OCI-LY1 (cell line): ENCODE data around the gene ZNF281.

Experiments used
- H2AFZ ChIP-seq: fragments of 200-600 bp; sonication (generic), shearing (Covaris generic); 2 replicates; pipeline ENCODE4 v1.6.0; 2014; ENCODE audit warnings: antibody characterized with exemption, mild to moderate bottlenecking, low read length
- H3F3A ChIP-seq: fragments of 200-600 bp; sonication (generic), shearing (Covaris generic); 2 replicates; pipeline ENCODE4 v1.6.0; 2014; ENCODE audit warnings: mild to moderate bottlenecking, antibody characterized with exemption, low read length, moderate library complexity; ENCODE audit not compliant: insufficient read depth
- H3K27ac ChIP-seq: fragments of 200-600 bp; sonication (generic); 2 replicates; pipeline ENCODE4 v1.5.1; 2014; ENCODE audit warnings: low read length, mixed run types, mild to moderate bottlenecking, low read depth; ENCODE audit not compliant: poor library complexity, severe bottlenecking
- H3K27me3 ChIP-seq: fragments of 200-600 bp; sonication (generic); 2 replicates; pipeline ENCODE4 v1.6.0; 2014; ENCODE audit warnings: antibody characterized with exemption, mild to moderate bottlenecking, low read length, moderate library complexity; ENCODE audit not compliant: insufficient read depth
- H3K36me3 ChIP-seq: fragments of 200-600 bp; sonication (generic); 2 replicates; pipeline ENCODE4 v1.6.1; 2014; ENCODE audit warnings: mild to moderate bottlenecking, antibody characterized with exemption, low read length, moderate library complexity, mixed read lengths; ENCODE audit not compliant: insufficient read depth
- H3K4me1 ChIP-seq: fragments of 200-600 bp; sonication (generic); 2 replicates; pipeline ENCODE4 v1.5.1; 2014; ENCODE audit warnings: mild to moderate bottlenecking, low read length, moderate library complexity; ENCODE audit not compliant: insufficient read depth, severe bottlenecking
- H3K4me2 ChIP-seq: fragments of 200-600 bp; sonication (generic), shearing (Covaris generic); 2 replicates; pipeline ENCODE4 v1.6.1; 2014; ENCODE audit warnings: low read length
- H3K4me3 ChIP-seq: fragments of 200-600 bp; sonication (generic); 2 replicates; pipeline ENCODE4 v1.5.1; 2014; ENCODE audit warnings: low read length, low read depth, mild to moderate bottlenecking, mixed read lengths; ENCODE audit not compliant: poor library complexity, severe bottlenecking
- H3K79me2 ChIP-seq: fragments of 200-600 bp; shearing (Covaris generic); 2 replicates; pipeline ENCODE4 v1.6.1; 2016; ENCODE audit warnings: mixed run types, low read length, mixed read lengths; ENCODE audit not compliant: insufficient read depth
- H3K9ac ChIP-seq: fragments of 200-600 bp; sonication (generic), shearing (Covaris generic); 2 replicates; pipeline ENCODE4 v1.6.1; 2014; ENCODE audit warnings: mild to moderate bottlenecking, low read length, mixed read lengths
- H3K9me2 ChIP-seq: fragments of 200-600 bp; sonication (generic), shearing (Covaris generic); 2 replicates; pipeline ENCODE4 v1.6.1; 2014; ENCODE audit warnings: low read depth, mild to moderate bottlenecking, low read length, mixed read lengths
- H3K9me3 ChIP-seq: fragments of 200-600 bp; shearing (Covaris generic); 2 replicates; pipeline ENCODE4 v1.6.1; 2014; ENCODE audit warnings: low read length, mixed read lengths
- H4K20me1 ChIP-seq: fragments of 200-600 bp; sonication (generic), shearing (Covaris generic); 2 replicates; pipeline ENCODE4 v1.6.0; 2016; ENCODE audit warnings: mild to moderate bottlenecking, low read length; ENCODE audit not compliant: insufficient read depth
- CTCF ChIP-seq: fragments of 200-600 bp; sonication (generic), shearing (Covaris generic); IDR thresholded peaks from 2 replicates; pipeline ENCODE4 v1.5.1; 2017; ENCODE audit warnings: mild to moderate bottlenecking, antibody characterized with exemption, low read length, moderate library complexity, mixed read lengths
- EZH2 ChIP-seq: fragments of 200-600 bp; sonication (generic), shearing (Covaris generic); IDR thresholded peaks from 2 replicates; pipeline ENCODE4 v1.8.0; 2017; ENCODE audit warnings: borderline replicate concordance, mixed run types, mild to moderate bottlenecking, antibody characterized with exemption, low read length, moderate library complexity, mixed read lengths

The ZNF281 gene

GRCh38 chr1:200355801-200356200 lies 54.0 kb downstream of the ZNF281 start:
- Histone ChIP-seq H3K4me2 (no peak overlapping the region), H3K9me2 (no peaks in the 10 kb centered on the region), H2AFZ (no peak overlapping the region), H3K27me3 (no peaks in the 10 kb centered on the region), H3K9ac (no peak overlapping the region), H3K79me2 (no peaks in the 10 kb centered on the region), H3F3A (no peaks in the 10 kb centered on the region), H3K27ac (no peak overlapping the region), H3K4me1 (peaks cover 7% of the 10 kb centered on the region), H4K20me1 (no peaks in the 10 kb centered on the region), H3K4me3 (no peak overlapping the region), H3K9me3 (no peaks in the 10 kb centered on the region), H3K36me3 (no peaks in the 10 kb centered on the region)
- TF ChIP-seq EZH2 (no peak), CTCF (no peak)
